Activated CD4-positive, CD25-positive, alpha-beta regulatory T cell treated with anti-CD3 and anti-CD28 coated beads, Interleukin-2, amount 50 U/mL, for 16 hours (primary cell): ENCODE measurements around the gene URGCP.

ENCODE experiments used
- DNase-seq: peaks from one replicate; pipeline ENCODE4 v3.0.0-alpha.2; 2020; ENCODE audit warnings: low read depth, low spot score

Gene URGCP

DNA sequence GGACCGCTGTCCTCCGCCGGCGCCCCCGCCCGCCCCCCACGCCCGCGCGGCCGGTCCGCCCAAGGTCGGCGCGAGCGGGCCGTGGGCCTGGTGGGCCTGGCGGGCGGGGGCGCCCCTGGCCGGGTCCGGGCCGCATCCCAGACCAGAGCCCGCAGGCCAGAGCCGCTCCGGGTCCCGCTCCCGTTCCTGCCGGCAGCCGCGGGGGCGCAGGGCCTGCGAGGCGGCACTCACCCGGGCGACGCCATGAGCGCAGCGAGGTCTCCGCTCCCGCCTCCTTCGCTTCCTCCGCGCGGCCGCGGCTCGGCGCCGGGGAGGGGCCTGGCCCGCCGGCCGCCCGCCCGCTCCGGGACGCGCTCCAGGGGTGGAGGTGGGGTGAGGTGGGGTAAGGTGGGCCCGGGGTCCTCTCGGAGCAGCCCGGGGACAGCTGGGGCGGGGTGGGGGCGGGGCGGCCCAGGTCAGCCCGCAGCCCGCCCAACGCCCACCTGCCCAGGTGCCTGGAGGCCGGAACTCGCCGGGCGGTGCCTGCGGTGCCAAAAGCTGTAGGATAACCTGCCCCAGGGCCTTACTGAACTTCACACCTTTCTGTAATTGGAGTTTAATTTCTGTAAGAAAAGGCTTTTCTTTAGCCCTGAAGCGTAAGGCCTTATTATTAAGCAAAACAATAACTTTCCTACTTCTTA, at the start of gene URGCP:
Gene URGCP (minus strand): TSS at position 266 of the 680 bp plus-strand sequence. CDS start 21 bp downstream, at position 245.
- DNase-seq: peak; percentile 19

GRCh38 chr7:43956027-43956426, 49.6 kb upstream of the URGCP start:
- no peak for DNase-seq

- no peak for DNase-seq
These were observed 48.3 kb upstream of the URGCP start for GRCh38 chr7:43954524-43955228.

DNA sequence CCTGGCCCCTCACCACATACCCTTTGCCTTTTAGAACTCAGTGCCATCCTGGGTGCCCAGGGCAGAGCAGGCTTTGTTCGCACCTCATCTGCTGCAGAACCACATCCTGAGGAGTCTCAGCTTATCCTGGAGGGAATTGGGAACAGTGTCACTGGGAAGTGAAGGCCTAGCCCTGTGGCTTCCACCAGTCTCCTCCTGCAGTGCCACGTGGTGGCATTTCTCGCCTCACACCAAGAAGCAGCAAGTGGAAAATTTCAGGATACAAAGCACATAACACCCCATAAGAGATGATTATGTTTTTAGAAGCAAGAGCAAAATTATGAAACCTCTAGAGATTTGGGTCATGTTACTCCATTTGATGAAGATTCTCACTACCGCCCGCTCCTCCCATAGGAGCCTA, 46.7 kb upstream of the URGCP start:
- no peak for DNase-seq

GRCh38 chr7:43952028-43952427, 45.6 kb upstream of the URGCP start:
- no peak for DNase-seq

- DNase-seq: no peak
These were observed 37.9 kb upstream of the URGCP start for GRCh38 chr7:43944286-43944685.

DNA sequence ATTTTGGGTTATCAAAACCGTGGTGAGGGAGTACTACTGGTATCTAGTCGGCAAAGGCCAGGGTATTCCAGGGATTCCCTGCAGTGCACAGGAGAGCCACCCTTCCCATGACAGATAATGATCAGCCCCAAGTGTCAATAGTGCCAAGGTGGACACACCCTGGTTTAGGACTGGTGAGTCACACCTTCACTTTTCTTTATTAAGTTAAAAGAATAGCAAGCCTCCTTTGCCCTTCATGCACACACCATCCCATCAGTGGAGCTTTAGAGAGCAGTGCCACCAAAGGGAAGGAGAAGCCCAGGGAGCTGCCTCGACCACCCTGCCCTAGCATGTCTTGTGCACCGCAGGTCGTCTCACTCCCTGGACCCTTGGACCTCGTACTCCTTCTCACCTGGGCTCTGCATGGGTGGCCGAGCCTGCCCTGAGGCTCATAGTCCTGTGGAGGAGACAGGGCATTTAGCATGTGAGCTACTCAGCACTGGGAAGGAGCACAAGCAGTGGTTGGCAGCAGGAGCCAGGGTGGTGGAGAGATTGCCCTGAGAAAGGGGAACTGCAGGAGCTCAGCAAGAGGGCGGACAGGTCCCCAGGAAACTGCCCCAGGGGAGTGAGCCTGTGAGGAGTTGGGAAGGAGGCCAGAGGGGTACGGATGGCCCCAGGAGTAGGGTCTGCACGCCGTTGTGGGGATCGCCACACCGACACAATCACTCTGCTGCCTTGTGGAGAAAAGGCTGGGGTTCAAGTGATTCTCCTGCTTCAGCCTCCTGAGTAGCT, 37.2 kb upstream of the URGCP start:
- no peak for DNase-seq

DNA sequence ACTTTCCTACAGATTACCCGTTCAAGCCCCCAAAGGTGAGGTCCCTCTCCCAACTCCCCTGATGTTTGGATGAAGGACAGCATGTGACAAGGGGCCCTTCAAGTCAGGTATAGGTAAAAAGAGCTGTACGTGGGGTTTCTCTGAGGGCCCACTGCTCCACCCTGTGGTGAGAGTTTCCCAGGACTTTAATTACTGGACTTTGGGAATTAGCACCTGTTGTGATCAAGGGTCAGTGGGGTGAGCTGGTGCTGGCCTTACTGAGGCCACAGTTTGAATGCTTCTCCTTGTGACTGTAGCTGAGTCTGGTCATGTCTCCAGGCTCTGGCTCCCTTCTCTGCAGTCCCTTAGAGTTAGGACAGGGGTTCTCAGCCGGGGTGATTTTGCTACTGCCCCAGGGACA, 36.6 kb upstream of the URGCP start:
- DNase-seq: no peak

DNA sequence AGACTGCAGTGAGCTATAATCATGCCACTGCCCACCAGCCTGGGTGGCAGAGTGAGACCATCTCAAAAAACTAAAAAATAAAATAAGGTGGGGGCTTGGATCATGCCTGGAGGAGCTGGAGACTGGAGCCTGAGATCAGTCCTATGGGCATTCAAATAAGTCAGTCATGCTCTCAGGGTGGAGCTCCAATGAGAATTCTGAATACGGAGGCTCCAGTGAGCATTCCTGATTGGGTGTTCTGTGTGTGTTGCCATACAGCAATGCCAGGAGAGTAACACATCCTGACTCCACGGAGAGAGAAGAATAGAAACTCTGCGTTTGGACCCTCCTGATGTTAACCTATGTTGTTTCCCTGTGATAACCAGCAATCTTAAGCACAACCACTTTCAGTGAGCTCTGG, 35.9 kb upstream of the URGCP start:
- no peak for DNase-seq

GRCh38 chr7:43938892-43939482, 32.6 kb upstream of the URGCP start:
- no peak for DNase-seq

- DNase-seq: no peak
These were observed 31.0 kb upstream of the URGCP start for GRCh38 chr7:43937444-43937843.

DNA sequence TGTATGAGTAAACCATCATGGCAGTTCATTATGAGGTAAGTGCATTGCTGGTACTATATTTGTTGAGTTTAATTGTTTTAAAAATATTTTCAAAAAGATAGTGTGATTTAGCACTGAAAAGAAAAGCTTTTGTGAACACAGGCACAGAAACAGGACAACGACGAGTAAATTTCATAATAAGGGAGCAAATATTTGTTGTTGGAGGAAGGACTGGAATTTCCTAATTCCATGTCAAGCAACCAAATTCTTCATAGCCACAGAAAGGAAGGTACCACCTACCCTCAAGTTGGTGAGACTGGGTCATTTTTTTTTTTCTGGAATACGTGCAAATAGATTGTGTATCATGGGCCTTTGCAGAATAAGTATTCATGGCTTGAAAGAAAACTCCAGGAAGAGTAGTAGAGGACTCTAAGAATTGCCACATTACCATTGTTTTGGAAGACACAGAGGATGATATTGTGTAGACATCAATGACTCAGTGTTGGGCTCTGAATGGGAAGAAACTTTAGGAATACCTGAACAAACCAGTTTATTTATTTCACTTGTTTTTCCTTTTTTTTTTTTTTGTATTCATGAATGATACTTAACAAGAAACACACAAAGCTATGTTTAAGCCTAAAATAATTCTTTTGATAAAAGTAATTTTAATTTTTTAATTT, 27.6 kb upstream of the URGCP start:
- no peak for DNase-seq

- no peak for DNase-seq
These were observed 24.9 kb upstream of the URGCP start for GRCh38 chr7:43931346-43931745.

- no peak for DNase-seq
These were observed 23.4 kb upstream of the URGCP start for GRCh38 chr7:43929529-43930457.

- no peak for DNase-seq
These were observed 21.4 kb upstream of the URGCP start for GRCh38 chr7:43927810-43928209.

DNA sequence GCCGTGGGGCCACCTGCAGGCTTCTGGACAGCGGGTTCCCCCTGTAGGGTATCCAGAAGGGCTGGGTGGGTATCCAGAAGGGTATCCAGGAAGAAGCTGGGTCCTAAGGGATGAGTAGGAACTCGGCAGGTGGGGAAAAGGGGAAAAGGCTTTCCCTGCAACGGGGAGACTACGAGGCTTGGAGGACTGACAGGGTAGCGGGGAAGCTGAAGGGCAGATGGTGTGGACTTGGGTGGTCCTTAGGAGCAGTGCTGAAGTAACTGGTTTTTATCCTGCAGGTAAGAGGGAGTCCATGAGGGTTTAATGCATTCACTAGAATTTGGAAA, 20.4 kb upstream of the URGCP start:
- DNase-seq: no peak

GRCh38 chr7:43925984-43926797, 19.8 kb upstream of the URGCP start, which contains the start of gene UBE2D4:
UBE2D4 (plus strand) TSS chr7:43926436; CDS start chr7:43926533, 97 bp downstream.
- peak; percentile 79 for DNase-seq

DNA sequence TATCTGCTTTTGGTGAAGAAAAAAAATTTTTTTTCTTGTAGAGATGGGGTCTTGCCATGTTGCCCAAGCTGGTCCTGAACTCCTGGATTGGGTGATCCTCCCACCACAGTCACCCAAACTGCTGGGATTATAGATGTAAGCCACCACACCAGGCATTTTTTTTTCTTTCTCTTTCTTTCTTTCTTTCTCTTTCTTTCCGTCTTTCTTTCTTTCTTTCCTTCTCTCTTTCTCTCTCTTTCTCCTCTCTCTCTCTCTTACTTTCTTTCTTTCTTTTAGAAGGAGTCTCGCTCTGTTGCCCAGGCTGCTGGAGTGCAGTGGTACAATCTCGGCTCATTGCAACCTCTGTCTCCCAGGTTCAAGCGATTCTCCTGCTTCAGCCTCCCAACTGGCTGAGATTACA, 16.3 kb upstream of the URGCP start:
- DNase-seq: no peak

- no peak for DNase-seq
These were observed 15.0 kb upstream of the URGCP start for GRCh38 chr7:43921423-43921822.

GRCh38 chr7:43915907-43916306, 9.5 kb upstream of the URGCP start:
- no peak for DNase-seq
